NCI-H526 (cell line): Measurements from ENCODE around the gene ANAPC4.

ENCODE experiments used
- DNase-seq, 2 experiments: peaks; one replicate each; lab custom pipeline; 2025; lab: John Stamatoyannopoulos, UW

The ANAPC4 gene

DNA sequence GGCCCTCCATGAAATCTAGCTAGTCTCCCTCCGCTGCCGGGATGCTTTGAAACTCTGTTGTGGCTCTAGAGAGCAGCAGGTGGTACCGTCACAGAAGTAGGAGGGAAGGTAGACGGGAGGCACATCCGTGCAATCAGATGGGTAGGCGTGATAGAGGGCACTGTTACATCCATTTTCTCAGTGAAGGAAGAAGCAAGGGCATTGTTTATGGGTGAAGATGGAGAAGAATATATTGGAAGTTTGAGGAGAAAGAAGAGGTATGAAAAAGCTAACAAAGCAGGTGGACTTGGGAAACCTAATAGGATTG lies 1.3 kb downstream of the ANAPC4 start:
- DNase-seq = no peak

DNA sequence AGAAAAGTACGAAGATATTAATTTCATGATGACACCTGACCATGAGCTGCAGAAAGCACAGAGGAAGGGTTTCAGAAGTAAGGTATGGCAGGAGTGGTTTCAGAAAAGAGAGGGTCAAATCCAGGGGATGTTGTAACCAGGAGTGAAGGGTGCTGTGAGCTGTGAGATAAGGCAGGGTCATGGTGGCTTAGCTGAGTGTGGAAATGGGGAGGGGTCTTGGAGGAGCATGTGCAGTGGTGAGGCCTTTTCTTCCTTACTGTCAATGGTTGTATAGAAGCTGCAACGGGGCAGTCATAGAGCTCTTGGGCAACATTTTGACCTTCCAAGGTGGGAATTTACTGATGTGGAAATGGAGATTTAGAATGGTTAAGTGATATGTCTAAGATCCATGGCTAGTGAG lies 2.5 kb downstream of the ANAPC4 start:
- no peak for DNase-seq

DNA sequence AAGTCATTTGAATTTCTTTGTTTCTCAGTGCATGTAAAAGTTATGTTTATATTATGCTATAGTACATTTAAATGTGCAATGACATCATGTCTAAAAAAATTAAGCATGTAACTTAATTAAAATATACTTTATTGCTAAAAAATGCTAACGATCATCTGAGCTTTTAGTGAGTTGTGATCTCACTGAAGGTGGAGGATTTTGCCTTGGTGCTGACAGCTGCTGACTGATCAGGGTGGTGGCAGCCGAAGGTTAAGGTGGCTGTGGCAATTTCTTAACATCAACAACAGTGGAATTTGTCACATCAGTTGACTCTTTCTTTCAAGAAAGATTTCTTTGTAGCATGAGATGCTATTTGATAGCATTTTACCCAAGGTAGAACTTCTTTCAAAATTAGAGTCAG lies 6.6 kb downstream of the ANAPC4 start:
- DNase-seq = no peak

GRCh38 chr4:25386926-25387325 lies 9.9 kb downstream of the ANAPC4 start:
- no peak for DNase-seq

DNA sequence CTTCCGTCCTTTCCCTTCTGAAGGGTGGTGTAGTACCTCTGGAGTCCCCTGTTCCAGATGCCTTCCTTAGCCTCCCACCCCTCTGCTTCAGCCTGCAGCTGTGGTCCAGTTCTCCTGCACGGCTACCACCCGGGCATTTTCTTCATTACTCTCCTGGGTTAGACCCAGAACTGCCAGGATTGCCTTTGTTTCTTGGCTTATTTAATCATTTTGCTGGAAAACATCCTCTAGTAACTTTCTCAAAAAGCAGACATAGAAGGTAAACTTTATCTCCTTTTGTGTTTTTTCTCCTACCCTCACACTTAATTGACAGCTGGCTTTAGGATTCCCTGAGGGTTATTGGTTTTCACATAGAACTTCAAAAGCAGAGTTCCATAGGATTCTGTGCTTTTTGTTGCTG lies 20.2 kb downstream of the ANAPC4 start:
- no peak for DNase-seq

DNA sequence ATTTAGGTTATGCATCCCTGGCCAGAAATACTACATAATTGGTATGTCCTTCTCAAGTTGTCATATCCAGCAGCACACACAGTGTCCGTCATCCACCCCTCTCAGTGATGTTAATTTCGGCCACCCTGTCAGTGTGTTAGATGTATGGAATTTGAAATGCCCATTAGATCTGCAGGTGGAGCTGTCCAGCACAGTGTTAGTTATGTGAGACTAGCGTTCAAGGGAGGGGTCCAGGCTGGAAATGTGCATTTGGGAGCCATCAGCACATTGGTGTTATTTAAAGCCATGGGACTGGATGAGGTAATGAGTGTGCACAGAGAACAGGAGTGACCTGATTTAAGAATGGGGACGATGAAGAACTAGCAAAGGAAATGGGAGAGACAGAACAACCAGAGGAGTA lies 22.4 kb downstream of the ANAPC4 start:
- DNase-seq = no peak

- DNase-seq = no peak
These were observed 24.0 kb downstream of the ANAPC4 start for GRCh38 chr4:25401066-25401465.

GRCh38 chr4:25402521-25402920 lies 25.5 kb downstream of the ANAPC4 start:
- DNase-seq = no peak

DNA sequence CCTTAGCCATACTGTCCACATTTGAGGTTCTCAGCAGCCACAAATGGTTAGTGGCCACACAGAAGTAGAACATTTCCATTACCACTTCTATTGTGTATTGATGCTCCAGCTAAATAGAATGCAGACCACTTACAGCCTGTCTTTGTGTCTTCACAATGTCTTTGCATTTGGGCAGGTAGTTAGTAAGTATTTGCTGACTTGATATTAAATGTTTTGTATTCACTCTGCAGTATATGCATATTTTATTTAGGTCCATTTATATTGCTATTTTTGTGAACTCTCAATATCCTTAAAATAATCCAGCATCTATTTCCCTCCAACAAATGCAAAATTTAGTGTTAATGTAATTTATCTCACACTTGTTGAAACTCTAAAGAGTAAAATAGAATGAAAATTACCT lies 26.6 kb downstream of the ANAPC4 start:
- no peak for DNase-seq

- DNase-seq = no peak
These were observed 28.4 kb downstream of the ANAPC4 start for GRCh38 chr4:25405453-25405852.

DNA sequence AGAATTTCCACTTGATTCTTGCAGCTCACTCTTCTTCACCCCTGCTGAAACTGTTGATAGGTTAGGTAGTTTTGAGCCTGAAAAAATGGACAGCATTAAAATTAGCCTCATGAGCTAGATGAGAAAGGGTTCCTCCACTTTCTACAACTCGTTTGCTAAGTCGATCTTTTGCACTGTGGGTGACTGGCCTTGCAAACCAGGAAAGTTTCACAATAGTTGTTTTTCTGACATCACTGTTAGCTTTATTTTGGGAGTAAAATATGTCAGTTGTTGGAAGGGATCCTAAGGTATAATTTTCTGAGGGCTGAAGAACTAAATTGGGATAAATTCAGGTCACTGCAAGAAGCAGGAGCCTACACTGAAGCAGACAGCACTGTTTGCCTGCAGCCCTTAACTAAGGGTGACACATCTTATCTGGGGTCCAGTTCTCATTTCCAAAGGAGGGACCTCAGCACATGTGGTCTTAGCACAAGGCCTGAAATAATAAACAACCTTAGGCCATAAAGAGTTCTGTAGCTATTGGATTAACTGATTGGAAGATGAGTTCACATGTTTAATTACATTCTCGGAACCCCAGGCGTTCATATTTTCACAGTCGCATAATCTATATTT lies 29.1 kb downstream of the ANAPC4 start:
- no peak for DNase-seq

DNA sequence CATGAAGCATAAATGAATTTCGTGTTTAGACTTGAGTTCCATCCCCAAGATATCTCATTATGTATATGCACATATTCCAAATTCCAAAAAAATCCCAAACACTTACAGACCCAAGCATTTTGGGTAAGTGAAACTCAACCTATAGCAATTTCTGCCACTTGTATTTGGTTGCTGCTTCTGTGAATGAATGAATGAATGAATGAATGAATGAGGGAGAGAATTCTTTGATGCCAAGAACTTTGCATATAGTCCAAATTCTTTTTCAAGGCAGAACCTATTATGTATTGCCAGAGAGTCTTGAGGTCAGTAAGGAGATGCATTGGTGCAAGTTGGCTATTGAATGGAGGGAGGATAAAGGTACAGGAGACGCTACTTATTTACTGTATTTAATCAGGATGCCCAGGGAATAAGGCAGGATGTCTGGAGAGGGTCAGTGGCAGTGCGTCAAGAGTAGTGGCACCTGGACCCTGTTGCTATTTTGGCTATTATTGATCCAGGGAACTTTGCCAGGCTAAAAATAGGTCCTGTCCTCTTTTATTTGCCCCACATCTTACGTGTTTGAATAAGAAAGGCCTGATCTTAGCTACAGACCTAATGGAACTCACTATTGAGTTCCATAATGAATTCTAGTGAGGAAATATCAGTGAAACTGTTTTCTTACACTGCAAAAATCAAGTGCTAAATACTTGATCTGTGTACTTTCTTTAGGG lies 33.9 kb downstream of the ANAPC4 start:
- no peak for DNase-seq

GRCh38 chr4:25413261-25413660 lies 36.2 kb downstream of the ANAPC4 start:
- DNase-seq = no peak

DNA sequence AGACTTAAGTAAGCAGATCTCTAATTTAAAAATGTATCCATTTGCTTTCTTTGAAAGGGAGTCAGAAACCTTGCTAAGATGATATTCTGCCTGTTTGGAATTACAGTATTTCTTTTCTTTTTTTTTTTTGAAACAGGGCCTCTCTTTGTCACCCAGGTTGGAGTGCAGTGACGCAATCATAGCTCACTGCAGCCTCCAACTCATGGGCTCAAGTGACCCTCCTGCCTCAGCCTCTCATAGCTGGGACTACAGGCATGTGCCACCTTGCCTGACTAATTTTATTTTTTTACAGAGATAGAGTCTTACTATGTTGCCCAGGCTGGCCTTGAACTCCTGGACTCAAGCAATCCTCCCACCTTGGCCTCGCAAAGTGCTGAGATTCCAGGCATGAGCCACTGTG lies 40.0 kb downstream of the ANAPC4 start:
- DNase-seq = no peak

DNA sequence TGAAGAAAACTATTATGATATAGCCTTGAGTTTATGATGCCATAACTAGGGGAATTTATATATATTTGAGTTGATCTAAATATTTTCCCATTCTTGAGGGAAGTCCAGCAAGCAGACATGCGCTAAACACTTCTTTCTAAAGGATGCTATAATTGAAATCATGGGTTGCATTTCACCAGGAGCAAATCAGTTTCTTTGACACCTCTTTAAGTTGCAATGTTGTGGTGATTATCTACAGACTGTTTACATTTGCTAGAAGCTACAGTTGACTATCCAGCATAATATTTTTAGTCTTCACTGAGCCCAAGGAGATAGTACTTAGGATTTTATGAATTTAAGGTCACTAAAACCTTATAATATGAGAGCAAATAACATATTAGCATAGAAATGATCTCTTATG lies 43.9 kb downstream of the ANAPC4 start:
- DNase-seq = no peak

- DNase-seq = no peak
These were observed 44.9 kb downstream of the ANAPC4 start for GRCh38 chr4:25421816-25422525.

GRCh38 chr4:25423548-25423947 lies 46.5 kb downstream of the ANAPC4 start:
- no peak for DNase-seq

DNA sequence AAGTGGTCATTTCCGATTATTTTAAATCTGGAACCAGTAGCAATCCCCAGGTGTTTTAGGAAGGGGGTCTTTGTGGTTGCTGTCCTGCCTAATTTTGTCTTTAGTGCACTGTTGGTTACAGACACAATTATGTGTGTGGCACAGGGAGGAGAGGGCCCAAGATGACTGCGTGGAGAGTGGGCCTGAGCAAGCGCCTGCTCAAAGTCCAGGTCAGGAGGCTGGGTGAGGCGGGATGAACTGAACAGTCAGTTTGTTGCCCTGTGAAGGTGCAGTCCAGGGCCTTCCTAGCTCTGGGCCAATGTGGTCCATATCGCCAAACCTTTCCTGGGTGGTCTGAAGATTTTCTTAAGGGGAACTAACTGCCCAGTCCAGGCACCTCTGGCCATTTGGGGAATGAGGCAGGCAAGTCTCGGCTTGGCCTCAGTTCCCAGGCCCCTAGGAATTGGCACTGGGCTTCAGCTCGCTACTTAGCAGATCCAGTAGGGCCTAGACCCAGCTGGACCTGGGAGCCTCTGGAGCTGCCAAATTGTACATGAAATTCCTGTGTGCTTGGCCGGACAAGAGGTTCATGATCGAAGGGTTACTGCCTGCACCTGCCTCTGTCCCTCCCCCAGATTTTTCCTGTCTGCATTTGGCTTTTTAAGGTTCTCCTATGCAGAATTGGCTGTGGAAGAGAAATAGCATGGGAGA lies 47.6 kb downstream of the ANAPC4 start:
- no peak for DNase-seq

DNA sequence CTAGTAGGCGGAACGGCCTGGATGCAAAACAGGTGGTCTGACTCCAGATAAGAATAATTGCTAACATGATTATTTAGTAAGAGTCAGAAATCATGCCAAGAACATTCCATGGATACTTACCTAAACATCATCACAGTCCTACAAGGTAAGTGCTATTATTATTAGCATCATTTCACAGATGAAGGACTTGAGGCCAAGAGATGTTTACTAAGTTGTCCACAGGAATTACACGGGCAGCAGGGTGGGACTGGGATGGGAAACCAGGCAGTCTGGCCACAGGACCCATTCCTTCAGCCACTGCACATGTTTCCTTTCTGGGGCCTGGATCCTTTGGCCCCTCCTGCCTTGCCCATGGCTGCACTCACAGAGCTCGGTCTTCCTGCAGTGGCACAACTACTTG lies 48.3 kb downstream of the ANAPC4 start:
- no peak for DNase-seq

- no peak for DNase-seq
These were observed 50.8 kb downstream of the ANAPC4 start for GRCh38 chr4:25427871-25428270.

- no peak for DNase-seq
These were observed 53.6 kb downstream of the ANAPC4 start for GRCh38 chr4:25430630-25431029.

- DNase-seq = no peak
These were observed 57.1 kb downstream of the ANAPC4 start for GRCh38 chr4:25433966-25434827.
